WERI-Rb-1 (cell line): ENCODE data around the gene FIGN.

ENCODE experiments used
- DNase-seq: peaks from one replicate; pipeline ENCODE4 v3.0.0-alpha.2; 2020
- H3K27ac ChIP-seq: fragments of 250-450 bp; sonication (Bioruptor Pico); 2 replicates; pipeline ENCODE4 v1.5.1; 2020; ENCODE audit warnings: mild to moderate bottlenecking, moderate library complexity
- H3K27me3 ChIP-seq: fragments of 250-450 bp; sonication (Bioruptor Pico); 2 replicates; pipeline ENCODE4 v1.5.1; 2021; ENCODE audit warnings: mild to moderate bottlenecking, low read depth, moderate library complexity; ENCODE audit not compliant: insufficient read depth, severe bottlenecking
- H3K36me3 ChIP-seq: fragments of 250-450 bp; sonication (Bioruptor Pico); 2 replicates; pipeline ENCODE4 v1.5.1; 2020; ENCODE audit warnings: mild to moderate bottlenecking, moderate library complexity
- H3K4me3 ChIP-seq: 2 replicates; pipeline ENCODE4 v1.5.1; 2011; ENCODE audit warnings: low read depth, mild to moderate bottlenecking, control low read depth, low read length
- H3K9me3 ChIP-seq: fragments of 250-450 bp; sonication (Bioruptor Pico); 2 replicates; pipeline ENCODE4 v1.5.1; 2021; ENCODE audit warnings: mild to moderate bottlenecking, moderate library complexity; ENCODE audit not compliant: severe bottlenecking
- CTCF ChIP-seq: IDR thresholded peaks from 2 replicates; pipeline ENCODE4 v1.5.1; 2011; ENCODE audit warnings: low read depth, mild to moderate bottlenecking, control low read depth, inconsistent platforms, low read length

Gene FIGN

GRCh38 chr2:163613266-163613731 lies 122.5 kb downstream of the FIGN start:
- no peak overlapping the region for H3K4me3 ChIP-seq
- no peak for DNase-seq
- H3K9me3 ChIP-seq = no peaks in the 10 kb centered on the region
- H3K27ac ChIP-seq = no peak overlapping the region
- H3K27me3 ChIP-seq = no peaks in the 10 kb centered on the region
- H3K36me3 ChIP-seq = no peaks in the 10 kb centered on the region
- no peak for TF ChIP-seq CTCF

GRCh38 chr2:163612332-163612731 lies 123.5 kb downstream of the FIGN start:
- no peak for DNase-seq
- Histone ChIP-seq H3K27ac (no peak overlapping the region), H3K27me3 (no peaks in the 10 kb centered on the region), H3K9me3 (no peaks in the 10 kb centered on the region), H3K4me3 (no peak overlapping the region), H3K36me3 (no peaks in the 10 kb centered on the region)
- no peak for TF ChIP-seq CTCF

GRCh38 chr2:163611557-163611906 lies 124.3 kb downstream of the FIGN start:
- no peak for TF ChIP-seq CTCF

GRCh38 chr2:163610817-163611556 lies 124.8 kb downstream of the FIGN start:
- peak; percentile 60 for TF ChIP-seq CTCF
- H3K36me3 ChIP-seq = no peaks in the 10 kb centered on the region
- H3K4me3 ChIP-seq = no peak overlapping the region
- H3K9me3 ChIP-seq = no peaks in the 10 kb centered on the region
- H3K27ac ChIP-seq = no peak overlapping the region
- no peaks in the 10 kb centered on the region for H3K27me3 ChIP-seq
- DNase-seq = peak; percentile 56

More at GRCh38 chr2:163611557-163611906, 124.3 kb downstream of the FIGN start:
- Histone ChIP-seq H3K9me3 (no peaks in the 10 kb centered on the region), H3K36me3 (no peaks in the 10 kb centered on the region), H3K27ac (no peak overlapping the region), H3K4me3 (no peak overlapping the region), H3K27me3 (no peaks in the 10 kb centered on the region)
- DNase-seq = no peak

GRCh38 chr2:163607630-163608029 lies 128.2 kb downstream of the FIGN start:
- Histone ChIP-seq H3K4me3 (no peak overlapping the region), H3K27me3 (no peaks in the 10 kb centered on the region), H3K27ac (no peak overlapping the region), H3K9me3 (no peaks in the 10 kb centered on the region), H3K36me3 (no peaks in the 10 kb centered on the region)
- no peak for DNase-seq
- TF ChIP-seq CTCF = no peak

- Histone ChIP-seq H3K27ac (no peak overlapping the region), H3K9me3 (no peaks in the 10 kb centered on the region), H3K27me3 (no peaks in the 10 kb centered on the region), H3K36me3 (no peaks in the 10 kb centered on the region), H3K4me3 (no peak overlapping the region)
- no peak for TF ChIP-seq CTCF
- no peak for DNase-seq
Measured at GRCh38 chr2:163606878-163607277, 128.9 kb downstream of the FIGN start.
